ENCODE results near the gene LYRM1.

LYRM1 gene

GRCh38 chr16:20871941-20872815 is 28.4 kb upstream of the LYRM1 start:
- DNase-seq (ENCODE audit: low read depth) = no peak

DNA sequence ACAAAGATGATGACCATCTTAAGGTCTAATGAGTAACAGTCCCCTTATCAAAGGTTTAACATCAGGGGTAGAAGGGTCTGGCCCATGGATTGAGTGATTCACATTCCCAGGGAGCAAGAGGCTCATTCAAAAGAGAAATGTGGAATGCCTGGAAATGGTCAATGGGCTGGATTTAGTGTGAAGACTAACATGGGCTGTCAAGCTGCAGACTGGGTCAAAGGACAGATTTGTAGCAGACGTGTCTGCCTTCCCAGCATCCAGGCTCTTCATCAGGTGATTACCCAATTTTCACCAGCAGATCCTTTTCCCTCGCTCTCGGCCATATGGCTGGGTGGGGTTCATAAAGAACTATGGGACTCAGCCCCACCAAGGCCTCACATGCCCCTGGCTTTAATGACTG is 27.2 kb upstream of the LYRM1 start:
- no peak for DNase-seq (ENCODE audit: low read depth)

DNA sequence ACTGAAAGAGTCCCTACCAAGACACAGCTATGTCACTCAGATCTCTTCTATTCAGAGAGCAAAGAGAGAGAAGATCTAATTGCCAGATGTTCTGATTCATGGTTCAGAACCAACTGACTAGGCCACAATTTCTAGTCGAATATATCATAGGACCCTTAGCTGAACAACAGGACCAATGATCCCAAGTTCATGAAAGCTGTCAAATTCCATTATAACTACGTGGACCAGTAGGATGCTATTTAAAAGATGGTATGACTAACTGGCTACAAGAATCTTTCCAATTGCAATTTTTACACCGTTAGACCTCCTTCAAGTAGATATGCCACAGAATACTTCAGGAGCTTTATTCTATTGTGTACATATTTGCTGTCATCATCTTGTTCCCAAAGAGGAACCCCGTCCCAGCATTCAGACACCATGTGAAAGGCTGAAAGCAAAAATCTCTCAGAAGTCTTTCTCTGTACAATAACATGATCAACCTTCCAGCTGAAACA is 26.4 kb upstream of the LYRM1 start:
- no peak for DNase-seq (ENCODE audit: low read depth)

DNA sequence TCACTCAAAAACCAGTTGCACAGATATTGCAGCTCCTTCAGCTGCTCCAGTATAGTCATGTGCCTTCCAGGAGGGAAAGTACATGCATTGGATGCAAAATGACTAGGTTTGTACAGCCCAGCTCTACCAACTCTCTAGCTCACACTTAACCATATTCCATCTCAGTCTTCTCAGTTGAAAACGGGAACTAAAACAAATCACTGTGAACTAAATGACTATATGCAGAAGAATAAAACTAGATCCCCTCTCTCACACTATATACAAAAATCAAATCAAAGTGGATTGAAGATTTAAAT is 25.3 kb upstream of the LYRM1 start:
- DNase-seq (ENCODE audit: low read depth) = no peak

DNA sequence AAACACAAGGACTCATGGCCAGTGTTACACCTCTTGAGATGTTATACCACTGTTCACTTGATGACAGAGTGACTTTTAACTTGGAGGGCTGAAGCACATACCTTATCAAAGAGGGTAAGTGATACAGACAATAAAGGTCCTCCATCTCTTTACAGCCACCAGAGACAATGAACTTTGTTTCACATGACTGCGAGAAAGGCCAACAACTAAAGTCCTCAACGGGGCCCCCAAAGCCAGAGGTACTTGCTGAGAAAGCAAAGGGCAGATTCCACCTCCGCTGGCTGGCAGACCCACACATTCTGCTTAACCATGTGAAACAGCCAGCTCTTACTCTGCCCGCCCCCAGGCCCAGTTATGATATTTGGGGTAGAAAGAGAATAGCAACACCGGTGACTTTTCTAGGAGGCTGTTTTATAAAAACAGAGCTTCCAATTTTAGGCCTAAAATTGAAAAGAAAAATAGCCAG is 21.9 kb upstream of the LYRM1 start:
- DNase-seq (ENCODE audit: low read depth) = no peak

DNA sequence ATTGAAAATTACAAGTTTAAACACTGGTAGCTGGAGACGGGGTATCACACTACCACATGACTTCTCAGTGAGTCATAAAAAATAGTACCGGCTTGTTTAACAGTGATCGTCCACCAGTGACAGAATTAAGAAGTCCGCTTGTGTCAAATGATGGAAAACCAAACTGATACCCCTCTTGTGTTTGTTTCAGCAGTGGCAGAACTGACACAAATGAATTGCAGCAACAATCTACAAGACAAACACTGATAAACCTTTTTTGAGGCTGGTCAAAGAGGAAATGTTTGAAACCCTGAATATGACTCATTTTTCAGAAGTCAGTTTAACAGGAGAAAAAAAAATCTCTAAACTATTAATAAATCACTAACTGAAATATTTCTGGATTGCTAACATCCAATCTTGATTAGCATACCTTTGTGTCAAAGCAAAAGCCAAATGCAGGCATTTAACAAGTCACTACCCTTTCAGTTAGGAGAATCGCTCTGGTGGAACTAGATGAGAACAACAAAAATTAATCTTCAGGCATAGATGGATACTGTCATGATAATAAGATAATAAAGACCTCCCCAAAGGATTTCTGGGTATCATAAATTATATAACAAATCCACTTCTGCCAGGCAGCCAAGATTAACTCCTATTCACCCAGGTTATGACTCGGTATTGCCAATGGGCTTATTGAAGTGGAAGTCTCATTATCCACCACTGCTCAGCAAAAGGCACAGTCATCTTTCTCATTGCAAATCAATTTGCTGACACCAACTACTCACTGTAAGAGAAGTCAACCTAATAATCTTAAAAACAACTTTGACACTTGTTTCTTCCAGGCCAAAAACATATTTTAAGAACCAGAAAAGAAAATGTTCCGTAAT is 21.2 kb upstream of the LYRM1 start:
- DNase-seq (ENCODE audit: low read depth) = no peak

- DNase-seq (ENCODE audit: low read depth) = no peak
These were observed 19.6 kb upstream of the LYRM1 start for GRCh38 chr16:20880867-20881502.

- no peak for DNase-seq (ENCODE audit: low read depth)
These were observed 19.1 kb upstream of the LYRM1 start for GRCh38 chr16:20881503-20881878.

- no peak for DNase-seq (ENCODE audit: low read depth)
These were observed 16.9 kb upstream of the LYRM1 start for GRCh38 chr16:20883554-20884239.

DNA sequence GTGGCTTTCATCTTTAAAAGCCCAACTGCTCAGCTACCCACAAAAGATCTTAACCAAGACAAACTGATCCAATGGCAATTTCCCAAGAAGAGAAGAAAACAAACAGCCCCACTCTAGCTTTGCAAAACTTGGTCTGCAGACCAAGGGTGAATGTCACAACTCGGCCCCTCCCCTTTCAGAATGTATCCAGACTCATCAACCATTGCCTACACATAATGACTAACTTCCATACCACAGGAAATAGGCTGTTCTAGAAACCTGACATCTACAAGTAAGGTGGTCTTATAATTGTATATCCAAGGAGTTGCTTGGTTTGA is 16.4 kb upstream of the LYRM1 start:
- DNase-seq (ENCODE audit: low read depth) = no peak

DNA sequence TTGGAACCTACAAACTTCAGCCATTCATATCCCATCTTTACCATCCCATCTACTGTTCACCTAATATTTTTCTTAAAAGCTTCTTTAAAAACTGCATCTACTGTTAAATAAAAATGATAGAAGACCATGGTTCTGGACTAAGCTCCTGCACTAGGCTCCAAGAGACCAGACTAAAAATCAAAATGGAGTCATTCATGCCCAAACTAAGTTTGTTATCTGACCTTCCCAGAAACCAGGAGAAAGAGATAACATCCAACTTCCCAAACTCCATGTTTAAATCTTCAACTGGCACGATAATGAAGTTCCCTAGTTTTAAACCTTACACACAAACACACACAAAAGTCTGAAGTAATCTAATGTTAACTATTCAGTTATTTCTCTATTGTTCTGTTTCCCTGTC is 14.3 kb upstream of the LYRM1 start:
- no peak for DNase-seq (ENCODE audit: low read depth)

DNA sequence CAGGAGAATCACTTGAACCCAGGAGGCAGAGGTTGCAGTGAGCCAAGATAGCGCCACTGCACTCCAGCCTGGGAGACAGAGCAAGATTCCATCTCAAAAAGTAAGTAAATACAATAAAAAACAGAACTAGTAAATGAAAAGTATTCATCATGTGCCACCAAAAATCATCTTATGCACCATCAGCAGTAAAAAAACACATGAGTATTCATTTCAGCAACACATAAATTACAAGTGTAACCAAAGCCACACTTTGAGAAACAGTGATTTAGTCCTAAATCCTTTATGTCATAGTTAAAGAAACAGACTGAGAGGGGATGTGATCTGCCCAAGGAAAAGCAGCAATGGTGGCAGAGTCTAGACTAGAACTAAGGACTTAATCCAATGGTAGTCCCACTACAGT is 13.4 kb upstream of the LYRM1 start:
- DNase-seq (ENCODE audit: low read depth) = no peak

GRCh38 chr16:20889625-20890275 is 10.8 kb upstream of the LYRM1 start:
- DNase-seq (ENCODE audit: low read depth) = no peak

DNA sequence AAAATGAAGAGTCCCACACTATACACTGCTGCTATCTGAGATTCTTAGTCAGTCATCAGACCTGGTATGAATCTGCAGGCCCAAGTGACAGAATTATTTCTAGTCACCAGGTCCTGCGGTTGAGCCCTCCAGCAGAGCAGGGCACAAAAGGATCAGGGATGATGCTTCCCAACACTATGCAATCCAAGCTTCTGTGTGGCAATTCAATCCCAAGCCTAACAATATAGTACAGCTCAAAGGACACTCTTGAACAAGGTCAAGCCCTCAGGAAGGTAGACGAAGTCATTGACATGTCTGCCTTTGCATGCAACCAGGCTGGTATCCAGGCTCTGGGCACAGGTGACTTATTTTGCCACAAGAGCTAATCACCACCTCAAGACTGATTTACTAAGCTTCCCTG is 6.2 kb upstream of the LYRM1 start:
- DNase-seq (ENCODE audit: low read depth) = no peak

DNA sequence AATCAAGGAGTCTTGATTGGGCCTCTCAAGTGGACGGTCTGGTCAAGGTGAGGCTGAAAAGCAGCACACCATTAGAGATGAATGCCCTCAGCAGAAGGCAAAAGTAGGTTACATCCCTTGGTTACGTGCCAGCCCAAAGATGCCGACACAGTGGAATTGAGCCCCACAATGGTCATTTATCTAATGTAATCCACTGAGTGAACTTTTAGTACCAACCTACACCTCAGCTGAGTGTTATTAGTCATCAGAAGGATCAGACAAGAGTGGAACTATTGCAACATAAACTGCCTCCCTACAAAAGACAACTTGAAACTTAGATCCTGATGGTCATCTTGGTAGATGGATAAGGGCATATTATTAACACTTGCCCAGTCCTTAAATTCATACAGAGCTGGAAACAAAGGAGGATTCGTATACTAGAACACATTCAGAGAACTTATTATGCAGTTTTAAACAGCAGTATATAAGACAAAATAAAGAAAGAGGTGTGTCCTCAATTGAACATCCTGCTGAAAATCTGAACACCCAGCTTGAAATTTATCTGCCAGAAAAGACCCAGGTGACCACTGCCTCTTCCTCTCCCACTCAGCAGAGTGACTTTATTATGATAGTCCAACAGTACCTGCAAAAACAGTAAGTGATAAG is 3.2 kb upstream of the LYRM1 start:
- DNase-seq (ENCODE audit: low read depth) = no peak

- DNase-seq (ENCODE audit: low read depth) = no peak
These were observed 2.6 kb upstream of the LYRM1 start for GRCh38 chr16:20897922-20898321.

DNA sequence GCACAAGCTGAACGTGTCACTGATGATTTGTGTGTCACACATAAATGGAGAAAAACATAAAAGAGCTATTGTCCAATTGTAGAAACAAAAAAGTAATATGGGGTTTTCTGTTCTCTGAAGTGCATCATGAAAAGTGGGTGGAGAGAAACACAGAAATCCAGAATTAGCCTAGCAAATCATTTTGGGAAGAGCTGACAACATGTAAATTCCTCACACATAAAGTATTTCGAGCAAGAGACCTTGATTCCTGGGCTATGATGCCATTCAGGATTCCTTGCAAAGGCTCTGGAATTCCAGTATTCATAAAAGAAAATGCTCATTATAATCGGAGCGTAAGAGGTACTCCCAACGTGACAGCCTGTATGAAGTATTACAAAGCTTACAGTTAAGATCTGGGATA is 1.5 kb upstream of the LYRM1 start:
- DNase-seq (ENCODE audit: low read depth) = no peak

GRCh38 chr16:20899477-20900298 is 883 bp upstream of the LYRM1 start:
- peak; percentile 8 for DNase-seq (ENCODE audit: low read depth)

DNA sequence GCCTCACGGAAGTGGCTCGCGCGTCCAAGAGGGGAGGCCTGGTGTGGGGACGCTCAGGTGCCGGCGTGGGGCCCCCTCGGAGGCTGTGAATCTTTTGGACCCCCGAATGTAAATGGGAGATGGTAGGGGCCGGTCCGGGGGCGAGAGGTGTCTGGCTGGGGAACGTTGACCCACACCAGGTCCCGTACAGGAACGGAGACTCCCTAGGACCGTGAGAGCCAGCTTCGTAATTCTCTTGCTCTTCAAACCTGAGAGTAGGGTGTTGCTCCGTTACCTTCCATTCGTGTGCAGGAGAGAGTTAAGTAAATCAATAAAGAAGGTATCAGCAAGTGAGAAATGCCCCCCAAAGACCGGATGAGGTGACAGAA is 481 bp downstream of the LYRM1 start:
- DNase-seq (ENCODE audit: low read depth) = no peak

DNA sequence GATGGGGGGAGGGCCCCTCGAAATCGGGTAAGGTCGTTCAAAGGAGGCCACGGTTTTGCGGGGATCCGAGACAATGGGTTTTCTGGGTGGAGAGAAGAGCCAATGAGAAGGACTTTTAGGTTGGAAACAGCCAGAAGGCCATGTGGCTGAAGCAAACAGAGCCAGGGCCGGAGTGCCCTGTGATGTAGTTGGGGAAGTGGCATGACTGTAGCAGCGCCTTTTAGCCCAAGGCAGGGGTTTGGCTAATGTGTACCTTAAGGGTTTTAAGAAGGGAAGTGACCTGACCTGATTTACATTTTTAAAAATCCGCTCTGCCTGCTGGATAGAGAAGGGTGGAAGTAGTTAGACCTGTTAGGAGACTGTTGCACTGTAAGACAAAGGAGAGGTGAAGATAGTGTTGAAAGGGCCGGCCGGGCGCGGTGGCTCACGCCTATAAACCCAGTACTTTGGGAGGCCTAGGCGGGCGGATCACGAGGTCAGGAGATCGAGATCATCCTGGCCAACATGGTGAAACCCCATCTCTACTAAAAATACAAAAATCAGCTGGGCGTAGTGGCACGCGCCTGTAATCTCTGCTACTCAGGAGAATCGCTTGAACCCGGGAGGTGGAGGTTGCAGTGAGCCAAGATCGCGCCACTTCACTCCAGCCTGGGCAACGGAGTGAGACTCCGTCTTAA is 1.0 kb downstream of the LYRM1 start:
- no peak for DNase-seq (ENCODE audit: low read depth)

Data from stimulated activated CD8-positive, alpha-beta memory T cell treated with anti-CD3 and anti-CD28 coated beads, Interleukin-12 subunit alpha, Interleukin-12 subunit beta, amount 100 ng/mL, for 4 hours (primary cell).